ENCODE data around the gene GAPDHS. TPM values are rescaled to one million over a fixed set of nuclear protein-coding genes. Genes with fewer than 3 reads are reported as not detected.

Gene GAPDHS
- polyA plus RNA-seq, 4 donors, result not detected

DNA sequence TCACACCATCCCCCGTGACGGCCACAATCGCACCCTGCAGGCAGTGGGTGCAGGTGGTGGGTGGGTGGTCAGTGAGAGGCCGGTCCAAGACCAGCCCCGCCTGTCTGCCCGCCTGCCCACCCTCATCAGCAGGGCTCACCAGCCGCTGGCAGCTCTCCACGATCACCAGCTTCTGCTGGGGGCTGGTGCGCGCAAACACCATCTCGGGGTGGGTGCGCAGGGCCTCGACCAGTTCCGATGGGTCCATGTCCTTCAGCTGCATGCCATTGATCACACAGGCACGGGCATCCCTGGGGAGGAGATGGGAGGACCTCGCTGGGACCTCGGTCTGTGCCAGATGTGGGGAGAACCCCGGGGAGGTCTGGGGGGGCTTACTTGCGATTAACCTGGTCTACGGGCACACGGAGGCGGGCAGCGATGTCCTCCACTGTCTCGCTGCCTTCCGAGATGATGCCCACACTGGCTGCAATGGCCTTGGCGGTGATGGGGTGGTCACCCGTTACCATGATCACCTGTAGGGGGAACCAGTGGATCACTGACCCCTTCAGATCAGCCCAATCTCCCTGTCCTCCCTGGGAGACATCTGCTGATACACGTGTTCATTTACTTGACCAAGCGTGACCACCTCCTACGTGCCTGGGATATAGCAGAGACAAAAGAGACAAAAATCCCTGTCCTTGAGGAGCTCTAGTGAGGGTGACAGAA lies 22.2 kb downstream of the GAPDHS start:
- no peak for DNase-seq (ENCODE audit: low read depth in 4 of 4, low spot score in 3 of 4)

- no peak for DNase-seq (ENCODE audit: low read depth in 4 of 4, low spot score in 3 of 4)
Measured at GRCh38 chr19:35556025-35556590, 22.9 kb downstream of the GAPDHS start.

DNA sequence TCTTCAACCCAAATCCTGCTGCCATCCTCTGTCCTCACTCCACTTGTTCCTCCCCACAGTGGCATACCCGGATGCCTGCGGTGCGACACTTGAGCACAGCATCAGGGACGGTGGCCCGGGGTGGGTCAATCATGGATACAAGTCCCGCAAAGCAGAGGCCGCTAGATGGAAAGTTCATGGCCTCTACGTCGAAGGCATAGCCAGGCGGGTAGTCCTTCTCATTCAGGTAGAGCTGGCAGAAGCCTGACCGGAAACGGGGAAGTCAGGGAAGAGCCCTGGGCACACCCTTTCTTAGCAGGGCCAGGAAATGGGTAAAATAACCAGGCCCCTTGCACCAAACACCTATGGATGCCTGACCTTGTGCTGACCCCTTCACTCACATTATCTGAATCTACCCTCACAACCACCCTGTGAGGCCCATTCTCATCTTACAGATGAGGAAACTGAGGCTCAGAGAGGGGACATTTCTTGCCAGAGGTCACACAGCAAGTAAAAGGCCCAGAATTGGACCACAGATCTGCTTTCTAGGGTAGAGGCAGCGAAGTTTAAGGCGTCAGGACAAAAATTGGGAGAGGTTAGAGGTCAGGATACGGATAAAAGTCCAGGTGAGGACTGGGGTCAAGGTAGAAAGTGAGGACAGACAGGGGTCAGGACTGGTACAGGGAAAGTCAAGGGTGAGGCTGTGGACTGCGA lies 23.7 kb downstream of the GAPDHS start:
- DNase-seq (ENCODE audit: low read depth in 4 of 4, low spot score in 3 of 4), result no peak

DNA sequence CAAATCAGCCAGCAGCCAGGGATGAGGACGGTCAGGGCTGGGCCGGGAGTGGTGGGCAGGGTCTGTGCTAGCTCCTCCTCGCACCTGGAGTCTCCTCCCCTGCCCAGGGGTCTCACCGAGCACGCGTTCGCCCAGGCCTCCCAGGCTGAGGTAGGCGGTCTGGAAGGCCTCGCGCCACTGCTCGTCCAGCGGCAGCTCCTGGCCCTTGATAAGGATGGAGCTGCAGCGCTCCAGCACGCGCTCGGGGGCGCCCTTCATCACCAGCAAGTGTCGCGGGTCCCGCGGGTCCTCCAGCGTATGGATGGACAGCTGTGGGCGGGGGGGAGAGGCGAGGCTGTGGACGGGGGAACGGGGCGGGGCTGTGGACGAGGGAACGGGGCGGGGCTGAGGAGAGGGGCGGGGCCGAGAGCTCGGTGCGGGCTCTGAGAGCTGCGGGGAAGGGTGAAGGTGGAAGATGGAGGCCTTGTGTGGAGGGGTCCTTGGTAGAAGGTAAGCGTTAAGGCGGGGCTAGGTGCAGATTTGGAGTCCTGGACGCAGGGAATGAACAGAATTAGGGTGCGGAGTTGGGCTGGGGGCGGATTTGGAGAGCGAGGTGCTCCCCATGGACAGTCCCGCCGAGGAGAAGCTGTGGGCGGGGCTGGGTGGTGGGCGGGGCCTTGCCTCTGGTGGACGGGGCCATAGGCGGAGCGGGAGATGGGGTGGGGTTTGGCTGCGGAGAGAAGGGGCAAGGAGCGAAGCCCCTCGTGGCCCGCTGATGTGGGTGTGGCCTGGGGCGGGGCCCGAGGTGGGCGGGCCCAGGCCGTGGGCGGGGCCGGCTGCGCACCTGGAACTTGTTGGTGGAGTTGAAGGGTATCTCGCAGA lies 24.5 kb downstream of the GAPDHS start:
- peak in 2 of 4 donors; percentile 36 to 49 for DNase-seq (ENCODE audit: low read depth in 4 of 4, low spot score in 3 of 4)

DNA sequence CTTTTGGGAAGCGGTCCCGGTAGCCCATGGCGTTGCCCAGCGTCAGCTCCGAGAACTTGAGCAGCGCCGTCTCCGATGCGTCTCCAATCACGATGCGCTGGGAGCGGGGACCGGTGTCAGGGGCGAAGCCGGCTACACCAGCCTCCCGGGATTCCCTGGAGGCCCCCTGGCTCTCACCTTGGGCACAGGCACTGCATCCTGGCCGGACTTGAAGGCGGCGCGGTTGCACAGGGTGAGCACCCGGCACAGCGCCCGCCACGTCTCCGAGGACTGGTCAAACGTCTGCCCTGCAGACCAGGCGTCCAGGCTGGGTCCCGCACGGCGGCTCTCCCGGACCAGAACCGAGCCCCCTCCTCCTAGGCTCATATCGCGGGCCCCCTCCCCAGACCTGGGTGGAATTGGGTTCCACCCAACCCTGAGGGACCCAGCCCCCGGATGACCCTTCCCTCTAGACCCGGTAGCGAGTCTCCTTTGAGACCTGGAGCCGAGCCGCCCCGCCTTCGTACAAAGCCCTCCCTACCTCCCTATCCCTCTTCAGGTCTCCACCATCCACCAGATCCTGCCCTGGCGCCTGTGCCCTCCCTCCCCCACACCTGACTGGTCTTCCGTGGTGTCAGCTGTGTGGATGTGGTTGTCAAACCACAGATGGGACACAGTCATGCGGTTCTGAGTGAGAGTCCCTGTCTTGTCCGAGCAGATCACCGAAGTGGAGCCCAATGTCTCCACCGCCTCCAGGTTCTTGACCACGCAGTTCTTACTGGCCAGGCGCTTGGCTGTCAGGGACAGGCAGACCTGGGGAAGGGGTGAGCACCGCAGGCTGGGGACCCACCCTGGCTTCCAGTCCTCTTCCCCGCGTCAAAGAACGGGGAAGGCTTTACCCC lies 25.4 kb downstream of the GAPDHS start:
- DNase-seq (ENCODE audit: low read depth in 4 of 4, low spot score in 3 of 4), result no peak

- no peak for DNase-seq (ENCODE audit: low read depth in 4 of 4, low spot score in 3 of 4)
Measured at GRCh38 chr19:35559281-35559659, 26.0 kb downstream of the GAPDHS start.

DNA sequence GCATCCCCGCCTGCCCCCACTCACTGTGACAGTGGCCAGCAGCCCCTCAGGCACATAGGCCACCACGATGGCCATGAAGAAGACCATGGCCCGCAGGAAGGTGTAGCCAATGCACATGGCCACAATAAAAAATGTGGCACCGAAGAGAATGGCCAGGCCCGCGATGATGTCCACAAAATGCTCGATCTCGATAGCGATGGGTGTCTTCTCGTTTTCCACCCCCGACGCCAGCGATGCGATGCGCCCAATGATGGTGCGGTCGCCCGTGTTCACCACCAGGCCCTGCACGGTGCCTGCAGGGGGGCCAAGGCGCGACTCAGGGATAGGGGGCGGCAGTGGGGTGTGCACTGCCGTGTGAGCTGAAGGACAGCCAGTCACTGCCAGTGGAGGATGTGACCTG lies 26.5 kb downstream of the GAPDHS start:
- DNase-seq (ENCODE audit: low read depth in 4 of 4, low spot score in 3 of 4), result no peak

DNA sequence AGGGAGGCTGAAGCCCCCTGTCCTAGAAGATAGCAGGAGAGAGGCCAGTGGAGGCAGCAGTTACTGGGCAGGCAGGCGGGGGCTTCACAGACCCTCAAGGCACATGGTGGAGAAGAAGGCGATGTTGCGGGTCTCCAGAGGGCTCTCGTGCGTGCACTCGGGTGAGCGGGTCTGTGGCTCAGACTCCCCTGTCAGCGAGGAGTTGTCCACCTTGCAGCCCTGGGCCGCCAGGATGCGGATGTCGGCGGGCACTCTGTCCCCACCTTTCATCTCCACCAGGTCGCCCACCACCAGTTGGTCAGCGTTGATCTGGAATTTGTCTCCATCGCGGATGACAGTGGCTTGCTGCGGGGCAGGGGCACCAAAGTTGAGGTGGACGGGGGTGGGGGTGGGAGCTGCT lies 27.0 kb downstream of the GAPDHS start:
- DNase-seq (ENCODE audit: low read depth in 4 of 4, low spot score in 3 of 4), result no peak

GRCh38 chr19:35560677-35561076 lies 27.4 kb downstream of the GAPDHS start:
- DNase-seq (ENCODE audit: low read depth in 4 of 4, low spot score in 3 of 4), result no peak

DNA sequence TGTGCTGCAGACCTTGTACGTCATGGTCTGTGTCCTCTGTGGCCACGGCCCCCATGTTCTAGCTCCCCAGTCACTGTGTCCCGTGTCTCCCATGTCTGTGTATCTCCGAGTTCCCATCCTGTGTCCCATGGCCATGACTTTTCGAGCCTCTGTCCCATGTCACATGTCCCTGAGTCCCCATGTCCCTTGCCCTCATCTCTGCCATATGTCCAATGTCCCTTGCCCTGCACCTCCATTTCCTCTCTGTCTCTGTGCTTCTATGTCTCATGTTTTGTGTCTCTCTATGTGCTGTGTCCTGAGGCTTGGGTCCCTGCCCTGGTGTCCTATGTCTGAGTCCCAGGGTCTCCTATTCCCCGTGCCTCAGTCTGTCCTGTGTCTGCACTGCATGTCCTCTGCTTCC lies 28.2 kb downstream of the GAPDHS start:
- no peak for DNase-seq (ENCODE audit: low read depth in 4 of 4, low spot score in 3 of 4)

- DNase-seq (ENCODE audit: low read depth in 4 of 4, low spot score in 3 of 4), result no peak
Measured at GRCh38 chr19:35562336-35562735, 29.1 kb downstream of the GAPDHS start.

DNA sequence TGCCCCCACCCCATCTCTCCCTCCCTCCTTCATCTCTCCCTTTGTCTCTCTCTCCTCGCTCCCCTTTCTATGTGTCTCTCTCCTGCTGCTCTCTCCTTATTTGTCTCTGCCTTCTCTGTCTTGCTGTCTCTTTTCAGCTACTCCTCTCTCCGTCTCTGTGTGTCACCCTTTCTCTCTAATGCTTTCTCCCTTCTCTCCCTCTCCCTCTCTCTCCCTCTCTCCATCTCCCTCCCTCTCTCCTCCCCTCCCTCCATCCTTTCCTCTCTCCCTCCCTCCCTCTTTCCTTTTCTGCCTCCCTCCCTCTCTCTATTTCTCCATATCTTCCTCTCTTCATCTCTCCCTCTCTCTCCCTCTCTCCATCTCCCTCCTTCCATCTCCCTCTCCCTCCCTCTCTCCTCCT lies 29.5 kb downstream of the GAPDHS start:
- no peak for DNase-seq (ENCODE audit: low read depth in 4 of 4, low spot score in 3 of 4)

- DNase-seq (ENCODE audit: low read depth in 4 of 4, low spot score in 3 of 4), result no peak
Measured at GRCh38 chr19:35563207-35563829, 30.1 kb downstream of the GAPDHS start, which contains the start of gene ATP4A. TSS of gene ATP4A (minus strand) at chr19:35563658. CDS start at chr19:35563629, 29 bp downstream.

GRCh38 chr19:35565016-35565856 lies 32.0 kb downstream of the GAPDHS start:
- no peak for DNase-seq (ENCODE audit: low read depth in 4 of 4, low spot score in 3 of 4)

DNA sequence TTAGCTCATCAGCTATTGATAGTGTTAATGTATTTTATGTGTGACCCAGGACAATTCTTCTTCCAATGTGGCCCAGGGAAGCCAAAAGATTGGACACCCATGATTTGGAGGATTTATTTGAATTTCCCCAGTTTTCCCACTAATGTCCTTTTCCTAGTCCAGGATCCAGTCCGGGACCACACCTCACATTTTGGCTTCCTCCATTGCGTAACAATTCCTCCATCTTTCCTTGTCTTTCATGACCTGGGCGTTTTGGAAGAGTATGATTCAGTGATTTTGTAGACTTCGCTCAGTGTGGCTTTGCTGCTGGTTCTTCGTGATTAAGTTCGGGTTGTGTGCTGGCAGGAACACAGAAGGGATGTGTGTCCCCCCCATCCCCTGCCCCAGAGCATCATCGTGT lies 33.5 kb downstream of the GAPDHS start:
- no peak for DNase-seq (ENCODE audit: low read depth in 4 of 4, low spot score in 3 of 4)

DNA sequence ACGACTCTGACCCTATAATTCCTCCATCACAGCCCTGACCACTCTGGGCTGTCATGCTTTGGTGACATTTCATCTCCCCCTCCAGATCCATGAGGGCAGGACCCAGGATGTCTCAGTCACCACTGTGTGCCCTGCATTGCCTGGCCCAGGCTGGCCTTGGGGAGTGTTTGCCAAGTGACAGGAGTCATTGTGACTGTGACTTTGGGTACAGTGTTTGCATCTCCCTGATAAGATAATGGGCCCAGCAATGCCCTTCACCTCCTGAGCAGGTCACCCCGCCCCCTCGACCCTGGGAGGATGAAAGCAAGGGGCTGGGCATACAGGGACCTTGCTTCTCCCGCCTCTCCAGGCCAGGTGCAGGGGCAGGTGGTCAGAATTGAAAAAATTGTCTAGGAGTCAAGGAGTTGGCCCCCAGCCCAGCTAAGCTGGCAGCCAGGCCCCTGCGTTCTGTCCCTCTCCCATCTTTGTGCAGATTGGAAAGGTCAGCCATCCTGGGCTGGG lies 36.1 kb downstream of the GAPDHS start:
- no peak for DNase-seq (ENCODE audit: low read depth in 4 of 4, low spot score in 3 of 4)

DNA sequence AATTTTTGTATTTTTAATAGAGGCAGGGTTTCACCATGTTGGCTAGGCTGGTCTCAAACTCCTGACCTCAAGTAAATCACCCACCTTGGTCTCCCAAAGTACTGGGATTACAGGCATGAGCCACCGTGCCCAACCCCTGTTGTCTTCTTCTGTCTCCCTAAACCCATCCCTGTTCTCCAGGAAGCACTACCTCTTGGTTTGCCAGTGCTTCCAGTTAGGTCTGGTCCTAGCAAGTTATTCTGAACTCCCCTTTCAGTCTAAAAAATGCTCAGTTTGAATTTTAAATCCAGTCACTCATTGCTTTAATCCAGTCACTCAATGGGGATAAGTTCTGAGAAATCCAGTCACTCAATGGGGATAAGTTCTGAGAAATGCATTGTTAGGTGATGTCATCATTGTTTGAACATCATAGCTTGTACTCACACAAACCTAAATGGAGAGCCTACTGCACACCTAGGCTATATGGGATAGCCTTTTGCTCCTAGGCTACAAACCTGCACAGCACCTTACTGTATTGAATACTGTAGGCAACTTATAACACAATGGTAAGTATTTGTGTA lies 38.2 kb downstream of the GAPDHS start:
- no peak for DNase-seq (ENCODE audit: low read depth in 4 of 4, low spot score in 3 of 4)

DNA sequence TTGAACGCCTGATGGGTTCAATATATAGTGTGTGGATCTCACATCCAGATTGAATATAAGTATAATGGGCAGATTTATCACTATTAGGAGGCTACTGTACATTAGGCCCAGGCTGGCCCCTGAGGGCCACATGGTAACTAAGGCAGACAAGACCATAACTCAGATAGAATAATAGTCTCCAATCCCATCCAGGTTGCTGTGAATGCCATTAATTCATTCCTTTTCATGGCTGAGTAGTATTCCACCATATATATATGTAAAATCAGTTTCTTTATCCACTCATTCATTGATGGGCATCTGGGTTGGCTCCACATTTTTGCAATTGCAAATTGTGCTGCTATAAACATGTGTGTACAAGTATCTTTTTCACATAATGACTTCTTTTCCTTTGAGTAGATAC lies 44.7 kb downstream of the GAPDHS start:
- no peak for DNase-seq (ENCODE audit: low read depth in 4 of 4, low spot score in 3 of 4)
